Measurements from ENCODE around the gene GPSM3. TPM values are rescaled to one million over a fixed set of nuclear protein-coding genes. Genes with fewer than 3 reads are reported as not detected.
A peak's percentile ranks its signal among the peaks of the same experiment; 100 is the strongest.
"Not testable (repeated sequence)": the region's sequence is repeated elsewhere in the genome, so short reads cannot be mapped to it uniquely, and the experiment has no call there.

The GPSM3 gene
- total and polyA plus RNA-seq, 5 donors from 2014 or later, result 82.4 to 202 (median 103) TPM

GRCh38 chr6:32189742-32190053 is 2.7 kb downstream of the GPSM3 start:
- H3K4me1 Mint-ChIP-seq, result peaks cover 20 to 64% (median 52%) of the 10 kb centered on the region in 4 donors
- no peaks in the 10 kb centered on the region for H3K9me3 Mint-ChIP-seq
- H3K4me3 ChIP-seq (ENCODE audit: low read depth, low read length), result peak overlapping the region; percentile 81
- DNase-seq (no peak), ATAC-seq (ENCODE audit: low read depth in 2 of 2) (no peak)
- H3K27me3 Mint-ChIP-seq, result peaks cover 4% of the 10 kb centered on the region
- H3K9me3 ChIP-seq (ENCODE audit: control insufficient read depth in 2 of 2, low read length in 2 of 2), result no peaks in the 10 kb centered on the region
- H3K4me1 ChIP-seq (ENCODE audit: control insufficient read depth, insufficient read depth, low read length, poor library complexity, severe bottlenecking), result peaks cover 74% of the 10 kb centered on the region
- H3K36me3 ChIP-seq (ENCODE audit: control insufficient read depth, insufficient read depth, low read length), result peaks cover 17% of the 10 kb centered on the region
- peak overlapping the region in 2 of 3 donors; percentile 93 to 99 for H3K27ac Mint-ChIP-seq
- H3K27ac ChIP-seq (ENCODE audit: insufficient read depth, low read length, poor library complexity, severe bottlenecking), result peak overlapping the region; percentile 88
- peaks cover 25% of the 10 kb centered on the region for H3K36me3 Mint-ChIP-seq
- no peaks in the 10 kb centered on the region for H3K27me3 ChIP-seq (ENCODE audit: control insufficient read depth, insufficient read depth, low read length)
- peak overlapping the region; percentile 96 to 99 (median 98) for H3K4me3 Mint-ChIP-seq

DNA sequence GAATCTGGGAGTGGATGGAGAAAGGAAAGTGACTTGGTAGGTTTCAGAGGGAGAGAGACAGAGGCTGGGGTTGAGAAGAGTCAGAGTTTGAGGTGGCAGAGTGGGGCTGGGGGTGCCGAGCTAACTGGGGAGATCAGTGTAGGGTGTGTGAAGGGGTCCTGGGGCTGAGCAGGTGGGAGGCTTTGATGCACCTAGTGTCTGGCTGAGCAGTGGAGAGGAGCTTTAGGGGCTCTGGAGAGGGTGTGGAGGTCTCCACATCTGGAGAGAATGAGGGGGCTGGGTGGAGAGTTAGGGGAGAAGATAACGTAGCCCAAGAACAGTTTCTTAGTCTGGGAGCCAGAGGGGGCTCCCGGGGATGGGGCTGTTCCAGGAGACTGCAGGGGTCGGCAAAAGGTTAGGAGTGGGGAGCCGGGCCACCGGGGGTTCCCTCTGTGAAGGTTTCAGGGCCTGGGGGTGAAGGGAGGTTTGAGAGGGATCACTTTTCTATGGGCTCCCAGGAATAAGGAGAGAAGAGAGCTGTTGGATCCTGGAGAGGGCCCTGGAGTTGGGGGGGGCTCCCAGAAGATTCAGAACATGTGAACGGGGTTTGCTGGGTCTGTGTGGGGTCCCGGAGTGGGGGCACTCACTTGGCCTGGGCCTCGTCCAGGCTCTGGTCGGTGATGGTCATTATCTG is 3.2 kb downstream of the GPSM3 start:
- Mint-ChIP-seq H3K4me3 (peak overlapping the region; percentile 94 to 98 (median 96)), H3K4me1 (peaks cover 16 to 60% (median 49%) of the 10 kb centered on the region in 4 donors), H3K9me3 (no peaks in the 10 kb centered on the region), H3K36me3 (peaks cover 25% of the 10 kb centered on the region), H3K27ac (peak overlapping the region; percentile 93 to 98 (median 97)), H3K27me3 (peaks cover 4% of the 10 kb centered on the region)
- H3K36me3 ChIP-seq (ENCODE audit: control insufficient read depth, insufficient read depth, low read length), result peaks cover 17% of the 10 kb centered on the region
- H3K9me3 ChIP-seq (ENCODE audit: control insufficient read depth in 2 of 2, low read length in 2 of 2), result no peaks in the 10 kb centered on the region
- ATAC-seq (ENCODE audit: low read depth in 2 of 2) (no peak), DNase-seq (no peak)
- no peaks in the 10 kb centered on the region for H3K27me3 ChIP-seq (ENCODE audit: control insufficient read depth, insufficient read depth, low read length)
- peak overlapping the region; percentile 81 for H3K4me3 ChIP-seq (ENCODE audit: low read depth, low read length)
- H3K27ac ChIP-seq (ENCODE audit: insufficient read depth, low read length, poor library complexity, severe bottlenecking), result peak overlapping the region; percentile 88
- peaks cover 69% of the 10 kb centered on the region for H3K4me1 ChIP-seq (ENCODE audit: control insufficient read depth, insufficient read depth, low read length, poor library complexity, severe bottlenecking)

DNA sequence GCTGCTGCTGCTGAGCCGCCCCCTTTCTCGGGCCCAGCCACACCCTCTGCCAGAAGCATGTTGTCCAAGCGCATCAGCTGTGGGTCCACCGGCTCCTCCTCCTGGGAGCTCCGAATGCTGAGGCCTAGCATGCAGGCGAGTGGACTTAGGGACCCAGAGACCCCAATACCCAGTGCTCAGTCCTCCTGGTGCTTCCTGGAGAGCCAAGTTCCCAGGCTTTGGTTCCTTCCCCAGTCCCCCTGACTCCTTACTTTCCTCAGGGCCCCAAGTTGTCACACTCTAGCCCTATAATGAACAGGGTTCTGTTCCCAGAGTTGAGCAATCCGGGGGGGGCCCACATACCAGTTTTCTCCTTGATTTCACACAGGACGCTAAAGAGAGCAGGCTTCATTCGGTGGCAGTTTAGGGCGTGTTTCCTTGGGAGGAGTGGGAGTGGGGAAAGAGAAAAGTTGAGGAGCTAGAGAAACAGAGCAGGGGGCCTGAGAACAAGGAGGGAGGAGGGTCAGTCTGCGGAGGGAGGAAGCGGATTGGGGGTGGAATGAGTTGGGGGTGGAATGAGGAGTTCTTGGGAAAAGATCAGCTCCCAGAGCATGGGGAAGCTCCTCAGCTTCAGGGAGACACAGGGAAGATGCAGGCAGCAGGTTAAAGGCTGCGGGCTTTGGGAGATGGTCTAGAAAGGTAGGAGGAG is 3.9 kb downstream of the GPSM3 start:
- no peak for DNase-seq
- H3K27me3 Mint-ChIP-seq, result peaks cover 4% of the 10 kb centered on the region
- Histone ChIP-seq H3K27ac (ENCODE audit: insufficient read depth, low read length, poor library complexity, severe bottlenecking) (peak overlapping the region; percentile 88), H3K27me3 (ENCODE audit: control insufficient read depth, insufficient read depth, low read length) (no peaks in the 10 kb centered on the region), H3K4me3 (ENCODE audit: low read depth, low read length) (peak overlapping the region; percentile 81), H3K36me3 (ENCODE audit: control insufficient read depth, insufficient read depth, low read length) (peaks cover 21% of the 10 kb centered on the region), H3K9me3 (ENCODE audit: control insufficient read depth in 2 of 2, low read length in 2 of 2) (no peaks in the 10 kb centered on the region), H3K4me1 (ENCODE audit: control insufficient read depth, insufficient read depth, low read length, poor library complexity, severe bottlenecking) (peaks cover 62% of the 10 kb centered on the region)
- H3K36me3 Mint-ChIP-seq, result peaks cover 25% of the 10 kb centered on the region
- H3K27ac Mint-ChIP-seq, result peak overlapping the region; percentile 93 to 98 (median 97)
- peak overlapping the region; percentile 94 to 98 (median 96) for H3K4me3 Mint-ChIP-seq
- H3K4me1 Mint-ChIP-seq, result peaks cover 10 to 55% (median 43%) of the 10 kb centered on the region in 4 donors
- ATAC-seq (ENCODE audit: low read depth in 2 of 2), result no peak
- H3K9me3 Mint-ChIP-seq, result no peaks in the 10 kb centered on the region

DNA sequence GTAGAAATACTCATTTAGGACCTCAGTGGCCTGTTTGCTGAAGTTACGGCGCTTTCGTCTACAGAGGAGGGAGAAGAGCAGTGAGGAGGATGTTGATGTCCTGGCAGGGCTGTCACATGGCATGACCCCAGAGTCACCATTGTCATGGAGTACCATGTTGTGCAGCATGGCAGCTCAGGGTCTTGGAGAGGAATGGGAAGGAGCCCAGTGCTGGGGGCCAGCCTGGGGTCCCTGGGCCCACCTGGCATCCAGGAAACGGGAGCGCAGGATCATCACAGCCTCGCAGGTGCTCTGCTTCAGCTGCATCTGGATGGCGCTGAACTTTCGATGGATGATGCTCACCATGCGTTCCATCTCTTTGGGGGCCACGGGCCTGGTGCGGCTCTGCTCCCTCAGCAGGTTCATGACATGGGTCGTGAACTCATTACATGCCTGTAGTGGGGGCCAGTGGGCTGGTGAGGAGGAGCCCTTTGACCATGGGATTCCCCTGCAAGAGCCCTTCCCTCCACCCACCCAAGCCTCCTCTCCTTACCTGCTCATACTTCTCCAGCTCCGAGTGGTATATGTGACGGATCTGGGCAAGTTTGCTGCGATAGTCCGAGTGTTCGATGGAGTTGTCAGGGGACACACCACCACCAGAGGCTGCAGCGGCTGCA is 4.6 kb downstream of the GPSM3 start:
- H3K27me3 ChIP-seq (ENCODE audit: control insufficient read depth, insufficient read depth, low read length); DNase-seq; H3K9me3 ChIP-seq (ENCODE audit: control insufficient read depth in 2 of 2, low read length in 2 of 2); H3K27me3 Mint-ChIP-seq; H3K9me3 Mint-ChIP-seq; ATAC-seq (ENCODE audit: low read depth in 2 of 2): not testable (repeated sequence)
- Mint-ChIP-seq H3K36me3 (peaks cover 25% of the 10 kb centered on the region), H3K27ac (peak overlapping the region; percentile 81 to 98 (median 97)), H3K4me3 (peak overlapping the region; percentile 94 to 98 (median 96)), H3K4me1 (peaks cover 6 to 50% (median 38%) of the 10 kb centered on the region in 4 donors)
- Histone ChIP-seq H3K27ac (ENCODE audit: insufficient read depth, low read length, poor library complexity, severe bottlenecking) (peak overlapping the region; percentile 88), H3K36me3 (ENCODE audit: control insufficient read depth, insufficient read depth, low read length) (peaks cover 27% of the 10 kb centered on the region), H3K4me1 (ENCODE audit: control insufficient read depth, insufficient read depth, low read length, poor library complexity, severe bottlenecking) (peaks cover 60% of the 10 kb centered on the region), H3K4me3 (ENCODE audit: low read depth, low read length) (peak overlapping the region; percentile 81)

DNA sequence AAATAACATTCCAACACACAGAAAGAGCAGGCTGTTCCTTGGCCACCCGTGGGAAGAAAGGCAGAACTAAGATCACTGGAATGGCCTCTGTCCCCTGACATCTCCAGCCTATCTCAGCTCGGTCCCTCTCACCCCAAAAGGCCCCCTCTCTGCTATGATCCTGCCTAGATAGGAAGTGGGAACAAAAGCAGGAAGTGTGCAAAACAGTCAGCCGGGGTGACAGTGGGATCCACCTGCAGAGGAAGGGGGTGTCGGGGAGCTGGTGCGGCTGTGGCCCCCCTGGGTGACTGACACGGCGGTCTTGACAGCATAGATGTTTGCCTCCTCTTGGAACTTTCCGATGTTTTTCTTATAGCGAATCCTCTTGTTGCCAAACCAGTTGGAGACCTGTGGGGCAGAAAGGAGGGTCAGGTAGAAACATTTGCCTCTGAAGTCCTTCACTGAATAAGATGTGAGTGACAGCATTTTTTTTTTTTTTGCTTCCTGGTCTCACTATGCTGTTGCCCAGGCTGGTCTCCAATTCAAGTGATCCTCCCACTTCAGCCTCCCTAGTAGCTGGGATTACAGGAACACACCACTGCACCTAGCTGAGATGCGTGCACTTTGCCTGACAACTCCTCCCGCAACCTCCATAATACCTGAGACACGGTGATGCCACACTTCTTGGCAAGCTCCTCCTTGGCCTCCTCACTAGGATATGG is 5.3 kb downstream of the GPSM3 start:
- Mint-ChIP-seq H3K9me3 (no peaks in the 10 kb centered on the region), H3K4me1 (peaks cover 6 to 51% (median 36%) of the 10 kb centered on the region in 4 donors), H3K36me3 (peaks cover 25% of the 10 kb centered on the region), H3K4me3 (peak overlapping the region; percentile 94 to 98 (median 96)), H3K27me3 (peaks cover 4% of the 10 kb centered on the region), H3K27ac (peak overlapping the region; percentile 93 to 98 (median 95))
- DNase-seq (no peak), ATAC-seq (ENCODE audit: low read depth in 2 of 2) (no peak)
- H3K27ac ChIP-seq (ENCODE audit: insufficient read depth, low read length, poor library complexity, severe bottlenecking), result peak overlapping the region; percentile 67
- peaks cover 30% of the 10 kb centered on the region for H3K36me3 ChIP-seq (ENCODE audit: control insufficient read depth, insufficient read depth, low read length)
- no peaks in the 10 kb centered on the region for H3K9me3 ChIP-seq (ENCODE audit: control insufficient read depth in 2 of 2, low read length in 2 of 2)
- H3K4me3 ChIP-seq (ENCODE audit: low read depth, low read length), result no peak overlapping the region
- peaks cover 56% of the 10 kb centered on the region for H3K4me1 ChIP-seq (ENCODE audit: control insufficient read depth, insufficient read depth, low read length, poor library complexity, severe bottlenecking)
- no peaks in the 10 kb centered on the region for H3K27me3 ChIP-seq (ENCODE audit: control insufficient read depth, insufficient read depth, low read length)

DNA sequence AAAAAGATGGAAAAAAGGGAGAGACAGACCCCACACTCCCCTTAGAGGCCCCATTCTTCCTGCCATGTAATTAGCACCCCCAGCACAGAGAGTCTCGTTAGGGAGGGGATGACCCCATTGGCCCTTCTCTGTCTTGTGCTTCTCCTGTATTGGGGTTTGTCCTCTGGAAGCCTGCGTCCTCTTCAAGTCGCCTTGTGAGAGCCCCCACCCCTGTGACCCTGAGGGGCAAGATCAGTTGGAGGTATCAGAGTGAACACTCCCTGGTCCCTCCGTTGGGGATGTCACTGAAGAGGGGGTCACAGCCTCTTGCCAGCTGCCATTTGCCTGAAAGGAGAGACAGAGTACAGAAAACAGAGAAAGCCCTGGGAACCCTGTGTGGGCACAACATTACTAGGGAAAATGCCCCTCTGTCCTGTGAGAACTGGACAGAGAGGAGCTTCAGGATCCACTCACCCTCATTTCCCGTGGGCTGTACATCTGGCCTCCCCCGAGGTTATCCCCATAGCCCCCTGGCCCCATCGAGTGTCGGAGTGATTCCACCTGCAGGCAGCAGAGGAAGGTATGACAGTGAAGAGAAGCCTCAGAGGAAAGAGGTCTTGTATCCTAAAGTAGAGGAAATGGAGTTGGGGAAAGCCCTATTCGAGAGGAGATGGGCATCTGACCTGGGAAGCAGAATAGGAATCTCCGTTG is 6.1 kb downstream of the GPSM3 start:
- H3K27me3 ChIP-seq (ENCODE audit: control insufficient read depth, insufficient read depth, low read length); ATAC-seq (ENCODE audit: low read depth in 2 of 2); H3K9me3 Mint-ChIP-seq; H3K9me3 ChIP-seq (ENCODE audit: control insufficient read depth in 2 of 2, low read length in 2 of 2); DNase-seq; H3K4me3 ChIP-seq (ENCODE audit: low read depth, low read length); H3K27me3 Mint-ChIP-seq: not testable (repeated sequence)
- Mint-ChIP-seq H3K4me1 (peaks cover 6 to 54% (median 33%) of the 10 kb centered on the region in 4 donors), H3K27ac (peak overlapping the region; percentile 93 to 96 (median 95)), H3K36me3 (peaks cover 25% of the 10 kb centered on the region), H3K4me3 (peak overlapping the region; percentile 92 to 97 (median 95))
- H3K4me1 ChIP-seq (ENCODE audit: control insufficient read depth, insufficient read depth, low read length, poor library complexity, severe bottlenecking), result peaks cover 50% of the 10 kb centered on the region
- peak overlapping the region; percentile 67 for H3K27ac ChIP-seq (ENCODE audit: insufficient read depth, low read length, poor library complexity, severe bottlenecking)
- peaks cover 33% of the 10 kb centered on the region for H3K36me3 ChIP-seq (ENCODE audit: control insufficient read depth, insufficient read depth, low read length)

GRCh38 chr6:32185681-32186131 is 6.7 kb downstream of the GPSM3 start:
- Mint-ChIP-seq H3K36me3 (peaks cover 29% of the 10 kb centered on the region), H3K4me1 (peaks cover 6 to 60% (median 34%) of the 10 kb centered on the region in 4 donors), H3K27ac (peak overlapping the region; percentile 93 to 96 (median 95)), H3K4me3 (peak overlapping the region; percentile 91 to 97 (median 95))
- H3K36me3 ChIP-seq (ENCODE audit: control insufficient read depth, insufficient read depth, low read length), result peaks cover 39% of the 10 kb centered on the region
- peak; percentile 32 to 39 for ATAC-seq (ENCODE audit: low read depth in 2 of 2)
- not testable (repeated sequence) for H3K27me3 ChIP-seq (ENCODE audit: control insufficient read depth, insufficient read depth, low read length); H3K27me3 Mint-ChIP-seq; H3K9me3 Mint-ChIP-seq; H3K4me3 ChIP-seq (ENCODE audit: low read depth, low read length); H3K9me3 ChIP-seq (ENCODE audit: control insufficient read depth in 2 of 2, low read length in 2 of 2)
- H3K27ac ChIP-seq (ENCODE audit: insufficient read depth, low read length, poor library complexity, severe bottlenecking), result peak overlapping the region; percentile 67
- DNase-seq, result peak in 2 of 3 donors; percentile 54 to 59
- peaks cover 45% of the 10 kb centered on the region for H3K4me1 ChIP-seq (ENCODE audit: control insufficient read depth, insufficient read depth, low read length, poor library complexity, severe bottlenecking)
